Kidney (tissue), 14 donors: ENCODE data around the gene ANKRD27. TPM values are rescaled to one million over a fixed set of nuclear protein-coding genes. Genes with fewer than 3 reads are reported as not detected.
"Not testable (repeated sequence)": the region's sequence is repeated elsewhere in the genome, so short reads cannot be mapped to it uniquely, and the experiment has no call there.

Source experiments
- DNase-seq, 5 donors: peaks; one replicate each; pipeline ENCODE4 v3.0.0-alpha.2; 2013 to 2020
- FAIRE-seq: peaks from 2 replicates; lab custom pipeline; 2012; peaks lifted over from hg19 to GRCh38; lab: Jason Lieb, UNC
- H3K27ac ChIP-seq, 2 donors: one replicate each; pipeline ENCODE4 v1.7.0; 2013; ENCODE audit warnings: low read depth in 2 of 2, low read length in 2 of 2, inconsistent platforms in 1 of 2
- H3K27me3 ChIP-seq: one replicate; pipeline ENCODE4 v1.7.1; 2013; ENCODE audit warnings: low read length, inconsistent platforms; ENCODE audit not compliant: control insufficient read depth, insufficient read depth
- H3K36me3 ChIP-seq, 3 donors: one replicate each; pipeline versions ENCODE4 v1.7.0 to v1.7.1; 2013; ENCODE audit warnings: low read length in 3 of 3, control low read depth in 1 of 3, inconsistent platforms in 1 of 3; ENCODE audit not compliant: insufficient read depth in 3 of 3, control insufficient read depth in 2 of 3
- H3K4me1 ChIP-seq, 3 donors: one replicate each; pipeline versions ENCODE4 v1.7.0 to v1.7.1; 2013; ENCODE audit warnings: low read length in 3 of 3, inconsistent platforms in 1 of 3, low read depth in 1 of 3; ENCODE audit not compliant: control insufficient read depth in 2 of 3, insufficient read depth in 2 of 3
- H3K4me3 ChIP-seq, 3 donors: one replicate each; pipeline versions ENCODE4 v1.7.0 to v1.8.1; 2013; ENCODE audit warnings: low read length in 3 of 3, control low read depth in 1 of 3, inconsistent platforms in 1 of 3
- H3K9ac ChIP-seq, 3 donors: one replicate each; pipeline versions ENCODE4 v1.7.0 to v1.7.1; 2013; ENCODE audit warnings: low read length in 3 of 3, control low read depth in 1 of 3, inconsistent platforms in 1 of 3
- H3K9me3 ChIP-seq, 3 donors: one replicate each; pipeline versions ENCODE4 v1.7.0 to v1.7.1; 2013; ENCODE audit warnings: low read length in 3 of 3, control low read depth in 1 of 3, inconsistent platforms in 1 of 3; ENCODE audit not compliant: control insufficient read depth in 2 of 3, insufficient read depth in 1 of 3
- CTCF ChIP-seq: IDR thresholded peaks from 3 replicates; pipeline ENCODE4 v1.5.1; 2012; ENCODE audit warnings: mild to moderate bottlenecking, moderate library complexity, borderline replicate concordance; ENCODE audit not compliant: insufficient read depth; ENCODE audit errors: extremely low read depth
- intact Hi-C: fragments of 100-400 bp; cut with DNase I; formaldehyde crosslinking; loops from one replicate; pipeline ENCODE4 v1.11.1; 2022
- polyA plus RNA-seq: library from polyadenylated mRNA; stranded (reverse); fragments of 350-450 nt; fragmentation: Illumina TruSeq; extraction: RNeasy Lipid Tissue Mini Kit (QIAGEN cat#74804); gene quantifications from one replicate; pipeline ENCODE4 v1.2.3, GENCODE V29; 2014; ENCODE audit warnings: low read depth, low replicate concordance; ENCODE audit not compliant: insufficient read depth
- total RNA-seq: library from RNA; stranded (reverse); fragmentation: NEBNext Ultra II Directional; extraction: Animal tissue kit (Norgen Biotek cat#: 25700); gene quantifications from one replicate; pipeline ENCODE4 v1.2.1, GENCODE V29; 2021
- donor health status: control.
- donor health status: control.
- donor health status: control.
- donor health status: control.
- donor health status: control.
- donor health status: DM: yes; HTN: yes; CAD: no.
- donor health status: Normal renal cell carcinoma (clear cell type).

Gene ANKRD27
- total and polyA plus RNA-seq, 2 donors from 2014 or later = 9.3 to 29.8 TPM

DNA sequence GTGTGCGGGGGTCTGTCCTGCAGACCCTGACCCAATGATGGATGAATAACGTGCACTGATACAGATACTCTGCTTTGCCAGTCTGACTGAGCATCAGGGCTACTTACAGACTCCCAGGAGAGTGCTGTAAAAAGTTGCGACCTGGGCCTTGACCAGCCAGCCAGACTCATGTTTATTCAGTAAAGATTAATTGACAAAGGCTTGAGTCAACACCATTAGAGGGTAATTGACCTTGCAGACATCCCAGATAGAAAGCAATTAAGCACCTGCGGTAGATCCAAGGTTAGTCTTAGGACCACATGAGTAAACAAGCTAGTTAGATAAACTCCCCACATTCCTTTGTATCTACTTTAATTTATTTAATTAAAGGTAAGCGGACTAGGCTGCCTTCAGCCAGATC, 27.0 kb upstream of the ANKRD27 start:
- DNase-seq = peak in 2 of 5 donors; percentile 48 to 58
- intact Hi-C loops = no loop called here
- no peaks in the 10 kb centered on the region for H3K4me1 ChIP-seq

DNA sequence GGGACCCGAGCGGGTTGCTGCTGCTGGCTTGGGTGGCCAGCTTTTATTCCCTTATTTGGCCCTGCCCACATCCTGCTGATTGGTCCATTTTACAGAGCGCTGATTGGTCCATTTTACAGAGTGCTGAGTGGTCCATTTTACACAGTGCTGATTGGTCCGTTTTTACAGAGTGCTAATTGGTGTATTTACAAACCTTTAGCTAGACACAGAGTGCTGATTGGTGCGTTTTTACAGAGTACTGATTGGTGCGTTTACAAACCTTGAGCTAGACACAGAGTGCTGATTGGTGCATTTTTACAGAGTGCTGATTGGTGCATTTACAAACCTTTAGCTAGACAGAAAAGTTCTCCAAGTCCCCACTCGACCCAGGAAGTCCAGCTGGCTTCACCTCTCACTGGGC, 25.1 kb upstream of the ANKRD27 start:
- H3K27ac ChIP-seq, intact Hi-C loops, H3K9me3 ChIP-seq, H3K9ac ChIP-seq, DNase-seq, FAIRE-seq, H3K36me3 ChIP-seq, H3K4me3 ChIP-seq, H3K4me1 ChIP-seq, H3K27me3 ChIP-seq: not testable (repeated sequence)

More for the DNA sequence above, 27.0 kb upstream of the ANKRD27 start:
- FAIRE-seq = no peak
- TF ChIP-seq CTCF = no peak
- no peaks in the 10 kb centered on the region for H3K9me3 ChIP-seq
- H3K27ac ChIP-seq = no peak overlapping the region
- no peaks in the 10 kb centered on the region for H3K27me3 ChIP-seq
- no peak overlapping the region for H3K9ac ChIP-seq
- H3K4me3 ChIP-seq = no peak overlapping the region
- no peaks in the 10 kb centered on the region for H3K36me3 ChIP-seq

DNA sequence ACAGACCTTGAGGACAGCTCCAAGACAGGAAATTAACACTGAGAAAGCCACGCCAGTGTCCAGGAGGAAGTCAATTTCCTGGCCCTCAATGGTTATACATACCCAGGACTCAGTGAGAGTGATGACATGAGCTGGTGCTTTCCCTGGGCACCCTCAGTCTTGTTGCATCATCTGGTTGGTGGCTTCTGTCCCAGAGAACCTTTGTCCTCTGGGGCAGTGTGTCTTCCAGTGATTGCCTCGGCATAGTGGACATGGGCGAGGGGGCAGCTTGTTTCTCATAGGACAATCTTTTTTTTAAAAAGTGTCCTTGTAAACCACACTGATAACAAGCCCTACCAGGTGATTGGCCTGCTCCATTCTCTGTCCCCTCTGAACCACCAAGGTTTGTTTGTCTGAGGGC, 21.8 kb upstream of the ANKRD27 start:
- H3K4me3 ChIP-seq, H3K27ac ChIP-seq, FAIRE-seq, H3K9me3 ChIP-seq, H3K27me3 ChIP-seq, intact Hi-C loops, H3K36me3 ChIP-seq, H3K9ac ChIP-seq: not testable (repeated sequence)
- H3K4me1 ChIP-seq = peaks cover 0 to 14% (median 7%) of the 10 kb centered on the region in 3 donors
- peak in 1 of 5 donors; percentile 12 for DNase-seq

DNA sequence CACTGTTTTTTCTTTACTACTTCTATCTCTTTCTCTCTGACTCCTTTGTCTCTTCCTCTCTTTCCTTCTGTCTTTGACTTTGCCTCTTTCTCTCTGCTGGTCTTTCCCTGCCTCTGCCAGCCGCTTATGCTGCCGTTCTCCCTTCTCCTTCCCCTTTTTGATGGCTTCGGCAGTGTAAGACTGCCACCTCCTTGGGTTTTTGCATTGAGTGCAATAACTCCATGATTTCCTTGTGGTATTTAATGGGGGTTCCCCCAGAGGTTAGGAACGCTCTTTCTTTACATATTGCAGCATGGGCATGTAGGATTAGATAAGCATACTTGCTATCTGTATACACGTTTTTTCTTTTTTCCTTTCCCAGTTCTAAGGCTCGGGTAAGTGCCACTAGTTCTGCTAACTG, 20.5 kb upstream of the ANKRD27 start:
- H3K9me3 ChIP-seq, H3K27ac ChIP-seq, intact Hi-C loops, H3K4me3 ChIP-seq, H3K36me3 ChIP-seq, DNase-seq, H3K9ac ChIP-seq, FAIRE-seq, H3K27me3 ChIP-seq: not testable (repeated sequence)
- peaks cover 0 to 20% (median 7%) of the 10 kb centered on the region in 3 donors for H3K4me1 ChIP-seq

GRCh38 chr19:32694851-32695250, 19.9 kb upstream of the ANKRD27 start:
- intact Hi-C loops = not testable (repeated sequence)

GRCh38 chr19:32694316-32694715, 19.3 kb upstream of the ANKRD27 start:
- H3K36me3 ChIP-seq, intact Hi-C loops, H3K9me3 ChIP-seq, H3K27me3 ChIP-seq, H3K9ac ChIP-seq, FAIRE-seq, H3K27ac ChIP-seq, DNase-seq: not testable (repeated sequence)
- Histone ChIP-seq H3K4me1 (peaks cover 2 to 20% (median 7%) of the 10 kb centered on the region in 3 donors), H3K4me3 (peak overlapping the region in 2 of 3 donors; percentile 48 to 80)

More at GRCh38 chr19:32694851-32695250, 19.9 kb upstream of the ANKRD27 start:
- not testable (repeated sequence) for H3K27ac ChIP-seq, H3K36me3 ChIP-seq, H3K9ac ChIP-seq, H3K9me3 ChIP-seq, H3K27me3 ChIP-seq, FAIRE-seq
- Histone ChIP-seq H3K4me3 (peak overlapping the region in 1 of 3 donors; percentile 80), H3K4me1 (peaks cover 2 to 20% (median 7%) of the 10 kb centered on the region in 3 donors)
- peak in 1 of 5 donors; percentile 23 for DNase-seq

DNA sequence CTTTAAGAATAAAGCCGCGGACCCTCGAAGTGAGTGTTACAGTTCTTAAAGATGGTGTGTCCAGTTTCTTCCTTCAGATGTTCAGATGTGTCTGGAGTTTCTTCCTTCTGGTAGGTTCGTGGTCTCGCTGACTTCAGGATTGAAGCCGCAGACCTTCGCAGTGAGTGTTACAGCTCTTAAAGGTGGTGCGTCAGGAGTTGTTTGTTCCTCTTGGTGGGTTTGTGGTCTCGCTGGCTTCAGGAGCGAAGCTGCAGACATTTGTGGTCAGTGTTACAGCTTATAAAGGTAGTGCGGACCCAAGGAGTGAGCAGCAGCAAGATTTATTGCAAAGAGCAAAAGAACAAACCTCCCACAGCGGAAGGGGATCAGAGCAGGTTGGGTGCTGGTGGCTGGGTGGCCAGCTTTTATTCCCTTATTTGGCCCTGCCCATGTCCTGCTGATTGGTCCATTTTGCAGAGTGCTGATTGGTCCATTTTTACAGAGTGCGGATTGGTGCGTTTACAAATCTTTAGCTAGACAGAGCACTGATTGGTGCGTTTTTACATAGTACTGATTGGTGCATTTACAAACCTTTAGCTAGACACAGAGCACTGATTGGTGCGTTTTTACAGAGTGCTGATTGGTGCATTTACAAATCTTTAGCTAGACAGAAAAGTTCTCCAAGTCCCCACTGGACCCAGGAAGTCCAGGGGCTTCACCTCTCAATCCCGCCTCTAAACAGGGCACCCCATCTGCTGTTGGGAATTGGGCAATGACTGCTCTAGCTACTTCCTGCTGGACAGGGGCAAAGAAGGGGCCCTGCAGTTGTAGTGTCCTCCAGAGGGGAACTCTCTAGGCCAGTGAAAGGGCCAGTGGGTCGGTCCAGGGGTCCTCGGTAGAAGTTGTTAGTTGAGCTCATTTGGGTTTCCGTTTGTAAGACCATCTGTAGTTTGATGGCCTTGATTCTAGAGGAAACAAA, 18.4 kb upstream of the ANKRD27 start:
- peaks cover 2 to 20% (median 7%) of the 10 kb centered on the region in 3 donors for H3K4me1 ChIP-seq
- H3K9me3 ChIP-seq, H3K9ac ChIP-seq, FAIRE-seq, intact Hi-C loops, H3K36me3 ChIP-seq, H3K27me3 ChIP-seq, H3K27ac ChIP-seq: not testable (repeated sequence)
- peak overlapping the region in 2 of 3 donors; percentile 78 to 80 for H3K4me3 ChIP-seq
- DNase-seq = peak in 1 of 5 donors; percentile 32
